IPS-15b (cell line): ENCODE data around the gene TSPEAR.
A peak's percentile ranks its signal among the peaks of the same experiment; 100 is the strongest.
"Not testable (repeated sequence)": the region's sequence is repeated elsewhere in the genome, so short reads cannot be mapped to it uniquely, and the experiment has no call there.

Experiments used
- H3K27me3 ChIP-seq: one replicate; pipeline ENCODE4 v1.6.1; 2013; ENCODE audit warnings: low read length; ENCODE audit not compliant: control insufficient read depth, insufficient read depth
- H3K36me3 ChIP-seq: one replicate; pipeline ENCODE4 v1.6.1; 2013; ENCODE audit warnings: low read length; ENCODE audit not compliant: control insufficient read depth, insufficient read depth
- H3K4me1 ChIP-seq: one replicate; pipeline ENCODE4 v1.6.1; 2013; ENCODE audit warnings: mild to moderate bottlenecking, low read length; ENCODE audit not compliant: control insufficient read depth, insufficient read depth
- H3K4me3 ChIP-seq: one replicate; pipeline ENCODE4 v1.5.1; 2013; ENCODE audit warnings: low read depth, low read length
- H3K9ac ChIP-seq: one replicate; pipeline ENCODE4 v1.6.1; 2013; ENCODE audit warnings: low read depth, mild to moderate bottlenecking, low read length
- H3K9me3 ChIP-seq: one replicate; pipeline ENCODE4 v1.6.1; 2013; ENCODE audit warnings: mild to moderate bottlenecking, low read length; ENCODE audit not compliant: control insufficient read depth, insufficient read depth

Gene TSPEAR

GRCh38 chr21:44489962-44490361, 221.4 kb downstream of the TSPEAR start:
- Histone ChIP-seq H3K4me3 (no peak overlapping the region), H3K36me3 (no peaks in the 10 kb centered on the region), H3K4me1 (no peaks in the 10 kb centered on the region), H3K9me3 (peaks cover 18% of the 10 kb centered on the region), H3K9ac (no peak overlapping the region), H3K27me3 (no peaks in the 10 kb centered on the region)

GRCh38 chr21:44487831-44488230, 223.5 kb downstream of the TSPEAR start:
- Histone ChIP-seq H3K9me3 (peaks cover 11% of the 10 kb centered on the region), H3K36me3 (no peaks in the 10 kb centered on the region), H3K9ac (no peak overlapping the region), H3K4me3 (no peak overlapping the region), H3K27me3 (no peaks in the 10 kb centered on the region), H3K4me1 (no peaks in the 10 kb centered on the region)

DNA sequence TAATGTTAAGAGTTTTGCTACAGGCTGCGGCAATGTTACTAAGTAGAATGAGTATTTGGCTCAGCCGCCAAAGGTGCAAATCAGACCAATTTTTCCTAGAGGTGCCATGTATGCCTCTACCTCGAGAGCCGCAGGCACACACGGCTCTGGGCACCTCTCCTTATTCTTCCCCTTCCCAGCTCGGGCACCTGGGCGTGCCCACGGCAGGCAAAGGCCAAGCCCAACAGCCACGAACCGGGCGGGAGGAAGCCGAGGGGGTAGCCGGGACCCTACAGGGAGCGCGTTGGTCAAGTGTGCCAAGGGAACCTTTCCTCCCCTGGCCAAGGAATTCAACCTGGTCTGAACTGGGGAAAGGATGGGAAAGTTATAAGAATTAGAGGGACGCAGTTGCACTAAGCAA, 225.1 kb downstream of the TSPEAR start:
- H3K4me1 ChIP-seq = no peaks in the 10 kb centered on the region
- H3K4me3 ChIP-seq = peak overlapping the region; percentile 37
- H3K36me3 ChIP-seq = no peaks in the 10 kb centered on the region
- H3K9ac ChIP-seq = no peak overlapping the region
- H3K9me3 ChIP-seq = no peaks in the 10 kb centered on the region
- H3K27me3 ChIP-seq = no peaks in the 10 kb centered on the region

GRCh38 chr21:44485796-44486195, 225.6 kb downstream of the TSPEAR start:
- Histone ChIP-seq H3K27me3 (no peaks in the 10 kb centered on the region), H3K9me3 (no peaks in the 10 kb centered on the region), H3K4me1 (no peaks in the 10 kb centered on the region), H3K4me3 (peak overlapping the region; percentile 37), H3K36me3 (no peaks in the 10 kb centered on the region), H3K9ac (no peak overlapping the region)

DNA sequence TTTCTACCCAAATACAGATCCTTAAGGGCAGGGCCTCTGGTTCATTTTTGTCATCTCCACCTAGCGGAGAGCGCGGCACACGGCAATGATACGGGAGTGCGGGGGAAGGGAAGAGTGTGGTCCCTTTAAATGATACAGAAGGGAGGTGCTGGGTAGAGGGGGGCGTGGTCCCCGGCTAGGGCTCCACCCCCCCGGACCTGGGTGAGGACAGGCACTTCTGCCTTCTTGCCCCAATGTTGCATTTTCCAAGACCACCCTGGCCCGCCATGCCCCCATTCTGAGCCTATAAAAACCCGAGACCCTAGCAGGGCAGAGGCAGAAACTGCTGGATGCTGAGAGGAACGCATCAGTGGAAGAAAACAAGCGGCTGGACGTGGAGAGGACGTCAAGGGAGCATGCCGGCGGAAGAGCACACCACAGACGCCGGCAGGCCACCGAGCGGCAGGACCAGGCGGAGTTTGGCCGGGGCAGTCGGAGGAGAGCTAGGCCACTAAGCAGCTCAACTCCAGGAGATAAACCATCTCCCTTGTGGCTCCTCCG, 226.0 kb downstream of the TSPEAR start:
- peak overlapping the region; percentile 37 for H3K4me3 ChIP-seq
- no peaks in the 10 kb centered on the region for H3K27me3 ChIP-seq
- no peaks in the 10 kb centered on the region for H3K4me1 ChIP-seq
- H3K9ac ChIP-seq = no peak overlapping the region
- no peaks in the 10 kb centered on the region for H3K9me3 ChIP-seq
- no peaks in the 10 kb centered on the region for H3K36me3 ChIP-seq

- H3K9me3 ChIP-seq = no peaks in the 10 kb centered on the region
- H3K4me3 ChIP-seq = no peak overlapping the region
- no peaks in the 10 kb centered on the region for H3K36me3 ChIP-seq
- no peaks in the 10 kb centered on the region for H3K4me1 ChIP-seq
- no peaks in the 10 kb centered on the region for H3K27me3 ChIP-seq
- no peak overlapping the region for H3K9ac ChIP-seq
These were observed 226.7 kb downstream of the TSPEAR start for GRCh38 chr21:44484498-44485253.

DNA sequence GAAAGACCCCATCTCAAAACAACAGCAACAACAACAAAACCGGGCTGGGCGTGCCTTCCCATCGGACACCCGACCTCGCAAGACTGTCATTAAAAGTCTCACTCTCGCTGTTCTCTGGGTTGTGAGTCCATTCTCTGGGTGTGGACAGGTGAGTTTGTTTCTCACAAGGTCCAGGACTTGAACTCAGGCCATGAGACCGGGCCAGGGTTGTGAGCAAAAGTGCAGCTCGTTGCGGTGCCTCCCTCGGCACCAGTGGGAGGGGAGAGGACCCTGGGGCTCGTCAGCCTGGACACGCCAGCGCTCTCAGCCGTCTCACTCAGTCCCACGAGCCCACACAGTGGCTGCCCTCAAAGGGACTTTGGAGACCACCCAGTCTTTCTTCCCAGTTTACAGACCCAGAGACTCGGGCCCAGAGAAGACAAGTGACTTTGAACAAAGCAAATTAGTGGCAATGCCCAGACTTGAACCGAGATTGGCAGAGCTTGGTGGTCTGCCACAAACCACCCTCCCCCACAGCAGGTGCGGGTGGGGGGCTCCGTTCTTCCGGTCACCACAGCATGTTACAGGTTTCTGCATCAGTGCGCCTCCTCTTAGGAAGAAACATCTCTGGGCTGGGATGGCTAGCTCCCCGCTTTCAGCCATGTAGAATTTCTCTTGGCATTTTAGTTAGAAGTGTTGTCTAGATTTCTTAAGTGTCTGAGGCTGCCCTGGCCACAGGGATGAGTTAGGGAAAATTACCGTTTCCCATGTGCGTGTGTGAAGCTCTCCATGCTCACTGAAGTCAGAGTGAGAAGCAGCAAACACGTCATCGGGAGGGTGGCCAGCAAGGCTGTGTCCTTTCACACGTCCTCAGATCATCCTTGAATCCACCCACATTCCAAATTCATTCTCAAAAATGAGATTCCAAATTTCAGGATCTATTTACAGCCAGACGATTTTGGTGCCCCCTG, 227.8 kb downstream of the TSPEAR start:
- Histone ChIP-seq H3K4me1 (no peaks in the 10 kb centered on the region), H3K4me3 (no peak overlapping the region), H3K36me3 (no peaks in the 10 kb centered on the region), H3K9ac (no peak overlapping the region), H3K27me3 (no peaks in the 10 kb centered on the region), H3K9me3 (no peaks in the 10 kb centered on the region)

DNA sequence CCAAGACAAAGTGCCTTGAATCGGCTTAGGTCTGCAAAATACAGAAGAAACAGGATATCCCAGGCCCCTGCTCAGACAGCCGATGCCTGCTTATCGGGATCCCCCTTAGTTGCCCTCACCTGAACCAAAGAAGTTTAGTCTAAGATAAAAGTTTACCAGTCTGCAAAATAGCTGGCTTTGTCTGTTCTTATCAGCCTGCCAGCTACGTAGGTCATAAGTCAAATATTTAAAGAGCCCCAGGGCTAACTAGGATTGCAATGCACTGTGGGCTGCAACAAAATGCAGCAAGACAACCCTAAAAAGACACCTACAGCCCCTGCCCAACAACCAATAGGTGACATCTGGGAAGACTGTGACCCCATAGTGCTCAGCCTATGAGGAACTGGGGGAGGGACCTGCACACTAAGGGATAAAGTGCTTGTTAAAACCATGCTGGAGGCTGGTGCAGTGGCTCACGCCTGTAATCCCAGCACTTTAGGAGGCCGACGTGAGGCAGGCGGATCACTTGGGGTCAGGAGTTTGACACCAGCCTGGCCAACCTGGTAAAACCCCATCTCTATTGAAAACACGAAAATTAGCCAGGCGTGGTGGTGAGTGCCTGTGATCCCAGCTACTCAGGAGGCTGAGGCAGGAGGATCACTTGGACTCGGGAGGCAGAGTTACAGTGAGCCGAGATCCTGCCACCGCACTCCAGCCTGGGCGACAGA, 228.6 kb downstream of the TSPEAR start:
- no peaks in the 10 kb centered on the region for H3K27me3 ChIP-seq
- no peak overlapping the region for H3K4me3 ChIP-seq
- no peak overlapping the region for H3K9ac ChIP-seq

GRCh38 chr21:44480200-44481053, 230.9 kb downstream of the TSPEAR start:
- H3K4me3 ChIP-seq = no peak overlapping the region

More for the DNA sequence above, 228.6 kb downstream of the TSPEAR start:
- no peaks in the 10 kb centered on the region for H3K4me1 ChIP-seq
- no peaks in the 10 kb centered on the region for H3K9me3 ChIP-seq
- no peaks in the 10 kb centered on the region for H3K36me3 ChIP-seq

DNA sequence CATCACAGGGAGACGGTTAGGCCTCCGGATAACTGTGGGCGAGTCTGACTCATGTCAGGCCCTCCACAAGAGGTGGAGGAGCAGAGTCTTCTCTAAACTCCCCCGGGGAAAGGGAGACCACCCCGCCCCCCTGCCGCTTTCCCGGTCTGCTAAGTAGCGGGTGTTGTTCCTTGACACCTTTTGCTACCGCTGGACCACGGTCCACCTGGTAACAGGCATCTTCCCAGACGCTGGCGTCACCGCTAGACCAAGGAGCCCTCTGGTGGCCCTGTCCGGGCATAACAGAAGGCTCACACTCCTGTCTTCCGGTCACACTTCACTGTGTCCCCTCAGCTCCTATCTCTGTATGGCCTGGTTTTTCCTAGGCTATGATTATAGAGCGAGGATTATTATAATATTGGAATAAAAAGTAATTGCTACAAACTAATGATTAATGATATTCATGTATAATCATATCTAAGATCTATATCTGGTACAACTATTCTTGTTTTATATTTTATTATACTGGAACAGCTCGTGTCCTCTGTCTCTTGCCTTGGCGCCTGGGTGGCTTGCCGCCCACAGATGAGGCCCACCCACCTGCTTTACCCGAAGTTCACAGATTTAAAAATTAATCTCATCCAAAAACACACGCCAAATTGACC, 231.7 kb downstream of the TSPEAR start:
- H3K27me3 ChIP-seq, H3K4me3 ChIP-seq, H3K36me3 ChIP-seq, H3K9me3 ChIP-seq, H3K4me1 ChIP-seq, H3K9ac ChIP-seq: not testable (repeated sequence)

More at GRCh38 chr21:44480200-44481053, 230.9 kb downstream of the TSPEAR start:
- Histone ChIP-seq H3K9ac (no peak overlapping the region), H3K4me1 (no peaks in the 10 kb centered on the region), H3K27me3 (no peaks in the 10 kb centered on the region), H3K36me3 (no peaks in the 10 kb centered on the region), H3K9me3 (no peaks in the 10 kb centered on the region)
